ENCODE measurements around the gene GANC. TPM values are rescaled to one million over a fixed set of nuclear protein-coding genes. Genes with fewer than 3 reads are reported as not detected.
A peak's percentile ranks its signal among the peaks of the same experiment; 100 is the strongest.
"Not testable (repeated sequence)": the region's sequence is repeated elsewhere in the genome, so short reads cannot be mapped to it uniquely, and the experiment has no call there.

Gene GANC, protein sequence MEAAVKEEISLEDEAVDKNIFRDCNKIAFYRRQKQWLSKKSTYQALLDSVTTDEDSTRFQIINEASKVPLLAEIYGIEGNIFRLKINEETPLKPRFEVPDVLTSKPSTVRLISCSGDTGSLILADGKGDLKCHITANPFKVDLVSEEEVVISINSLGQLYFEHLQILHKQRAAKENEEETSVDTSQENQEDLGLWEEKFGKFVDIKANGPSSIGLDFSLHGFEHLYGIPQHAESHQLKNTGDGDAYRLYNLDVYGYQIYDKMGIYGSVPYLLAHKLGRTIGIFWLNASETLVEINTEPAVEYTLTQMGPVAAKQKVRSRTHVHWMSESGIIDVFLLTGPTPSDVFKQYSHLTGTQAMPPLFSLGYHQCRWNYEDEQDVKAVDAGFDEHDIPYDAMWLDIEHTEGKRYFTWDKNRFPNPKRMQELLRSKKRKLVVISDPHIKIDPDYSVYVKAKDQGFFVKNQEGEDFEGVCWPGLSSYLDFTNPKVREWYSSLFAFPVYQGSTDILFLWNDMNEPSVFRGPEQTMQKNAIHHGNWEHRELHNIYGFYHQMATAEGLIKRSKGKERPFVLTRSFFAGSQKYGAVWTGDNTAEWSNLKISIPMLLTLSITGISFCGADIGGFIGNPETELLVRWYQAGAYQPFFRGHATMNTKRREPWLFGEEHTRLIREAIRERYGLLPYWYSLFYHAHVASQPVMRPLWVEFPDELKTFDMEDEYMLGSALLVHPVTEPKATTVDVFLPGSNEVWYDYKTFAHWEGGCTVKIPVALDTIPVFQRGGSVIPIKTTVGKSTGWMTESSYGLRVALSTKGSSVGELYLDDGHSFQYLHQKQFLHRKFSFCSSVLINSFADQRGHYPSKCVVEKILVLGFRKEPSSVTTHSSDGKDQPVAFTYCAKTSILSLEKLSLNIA (N-terminal part only)
- 31.6 TPM for polyA plus RNA-seq
- long read RNA-seq, donor 1, partial matches to known transcripts: 0 of 1 reads
- long read RNA-seq, donor 1, other reads (novel, unspliced or antisense): 0 of 1 reads
- long read RNA-seq, donor 2, transcript GANC-202 (5 exons, 1,437 nt): major isoform, 5 of 5 reads
- long read RNA-seq, donor 2, partial matches to known transcripts: 0 of 5 reads
- long read RNA-seq, donor 2, other reads (novel, unspliced or antisense): 0 of 5 reads
- long read RNA-seq, donor 3: 0 reads
- long read RNA-seq, donor 4: 0 reads
- long read RNA-seq, donor 5: 0 reads
- long read RNA-seq, donor 6: 0 reads
- long read RNA-seq, donor 7, partial matches to known transcripts: 0 of 1 reads
- long read RNA-seq, donor 7, other reads (novel, unspliced or antisense): 0 of 1 reads
- long read RNA-seq, donor 8, partial matches to known transcripts: 0 of 3 reads
- long read RNA-seq, donor 8, other reads (novel, unspliced or antisense): 0 of 3 reads
- long read RNA-seq, donor 9, full-length matches to known transcripts: 5 of 5 reads
- long read RNA-seq, donor 9, partial matches to known transcripts: 0 of 5 reads
- long read RNA-seq, donor 9, other reads (novel, unspliced or antisense): 0 of 5 reads
- long read RNA-seq, donor 10, partial matches to known transcripts: 0 of 1 reads
- long read RNA-seq, donor 10, other reads (novel, unspliced or antisense): 0 of 1 reads
- long read RNA-seq, donor 11: 0 reads

DNA sequence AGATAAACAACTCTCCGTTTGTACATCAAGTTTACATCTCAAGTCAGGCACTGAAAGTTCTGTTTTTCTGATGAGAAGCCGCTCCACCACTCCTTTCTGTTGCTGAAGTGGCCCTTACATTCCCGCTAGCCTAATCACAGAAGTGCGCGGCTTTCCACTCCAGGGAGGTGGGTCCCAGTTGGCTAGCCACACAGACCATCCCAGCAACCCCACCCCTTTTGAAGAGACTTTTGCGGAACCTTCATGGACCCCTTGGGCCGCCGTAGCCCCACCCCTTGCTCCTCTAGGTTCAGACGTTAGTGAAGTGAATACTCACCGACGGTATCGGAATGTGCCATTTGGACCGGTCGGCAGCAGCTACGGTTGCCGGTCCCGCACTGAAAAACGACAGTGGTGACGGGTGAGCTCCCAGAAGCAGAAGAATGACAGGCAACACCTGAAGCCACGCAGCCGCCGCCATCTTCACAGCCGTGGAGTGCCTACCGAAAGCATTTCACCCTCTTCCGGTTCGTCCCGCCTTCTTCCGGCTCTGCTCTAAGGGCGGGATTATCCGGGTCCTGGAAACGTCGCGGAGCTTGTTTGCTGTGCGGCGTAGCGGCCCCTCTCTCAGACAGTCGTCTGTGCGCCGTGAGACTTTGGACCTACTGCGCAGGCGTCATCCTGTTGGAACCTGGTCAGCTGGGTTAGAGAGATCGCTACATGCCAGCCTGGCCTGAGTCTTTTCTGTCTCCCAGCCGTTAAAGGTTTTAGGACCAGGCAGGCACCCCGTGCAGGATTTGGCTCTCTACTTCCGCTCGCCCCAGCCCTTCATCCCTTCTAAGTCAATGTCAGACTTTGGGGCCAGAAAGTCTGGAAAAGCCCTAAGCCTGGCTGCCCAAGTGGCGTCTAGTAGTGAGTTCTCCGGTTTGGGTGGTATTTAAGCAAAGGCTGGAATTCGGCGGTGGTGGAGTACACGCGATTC is at the start of gene GANC, which contains the start of gene TMEM87A:
Gene GANC (plus strand): TSS at position 263 of the 961 bp plus-strand sequence. CDS start 1,281 bp downstream, outside the sequence.
Gene TMEM87A (minus strand): TSS at position 495 of the 961 bp plus-strand sequence. CDS start 35 bp downstream, at position 460.
- WGBS (ENCODE audit: insufficient coverage, low lambda C conversion rate): no CpG with 5 or more reads among the region's 52 CpGs
- Histone ChIP-seq H3K36me3 (ENCODE audit: control insufficient read depth, insufficient read depth, low read length) (peaks cover 3% of the 10 kb centered on the region), H3K9me3 (ENCODE audit: control insufficient read depth, low read depth, low read length) (no peaks in the 10 kb centered on the region), H3K4me3 (ENCODE audit: low read length) (peak within 1 kb of the TSS; percentile 67), H3K27me3 (ENCODE audit: control insufficient read depth, insufficient read depth, low read length) (no peaks in the 10 kb centered on the region), H3K4me1 (ENCODE audit: control insufficient read depth, insufficient read depth, low read length) (peaks cover 22% of the 10 kb centered on the region), H3K27ac (ENCODE audit: low read length) (peak within 1 kb of the TSS; percentile 96)
- DNase-seq: peak; percentile 99

GRCh38 chr15:42226648-42227047 is 46.4 kb upstream of the GANC start:
- Histone ChIP-seq H3K27ac (ENCODE audit: low read length) (no peak overlapping the region), H3K4me3 (ENCODE audit: low read length) (no peak overlapping the region), H3K36me3 (ENCODE audit: control insufficient read depth, insufficient read depth, low read length) (peaks cover 62% of the 10 kb centered on the region), H3K4me1 (ENCODE audit: control insufficient read depth, insufficient read depth, low read length) (peaks cover 8% of the 10 kb centered on the region), H3K27me3 (ENCODE audit: control insufficient read depth, insufficient read depth, low read length) (no peaks in the 10 kb centered on the region), H3K9me3 (ENCODE audit: control insufficient read depth, low read depth, low read length) (no peaks in the 10 kb centered on the region)
- WGBS (ENCODE audit: insufficient coverage, low lambda C conversion rate): 83% methylated on average over 1 of the region's 5 CpGs
- DNase-seq: no peak

- Histone ChIP-seq H3K27ac (ENCODE audit: low read length) (peak overlapping the region; percentile 47), H3K27me3 (ENCODE audit: control insufficient read depth, insufficient read depth, low read length) (no peaks in the 10 kb centered on the region), H3K36me3 (ENCODE audit: control insufficient read depth, insufficient read depth, low read length) (peaks cover 63% of the 10 kb centered on the region), H3K4me3 (ENCODE audit: low read length) (no peak overlapping the region), H3K4me1 (ENCODE audit: control insufficient read depth, insufficient read depth, low read length) (peaks cover 11% of the 10 kb centered on the region), H3K9me3 (ENCODE audit: control insufficient read depth, low read depth, low read length) (no peaks in the 10 kb centered on the region)
- DNase-seq: peak; percentile 49 to 80
- 17% methylated on average over 1 of the region's 1 CpG for WGBS (ENCODE audit: insufficient coverage, low lambda C conversion rate)
Observed at GRCh38 chr15:42228036-42228435, 45.0 kb upstream of the GANC start.

DNA sequence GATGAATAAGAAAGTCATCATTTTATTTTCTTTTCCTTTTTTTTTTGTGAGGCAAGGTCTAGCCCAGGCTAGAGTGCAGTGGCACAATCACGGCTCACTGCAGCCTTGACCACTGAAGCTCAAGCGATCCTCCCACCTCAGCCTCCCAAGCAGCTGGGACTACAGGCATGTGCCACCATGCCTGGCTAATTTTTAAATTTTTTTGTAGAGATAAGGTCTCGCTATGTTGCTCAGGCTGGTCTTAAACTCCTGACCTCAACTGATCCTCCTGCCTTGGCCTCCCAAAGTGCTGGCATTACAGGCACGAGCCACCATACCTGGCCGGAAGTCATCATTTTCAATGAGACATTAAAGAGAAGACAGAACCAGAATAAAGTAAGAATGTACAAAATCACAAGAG is 44.0 kb upstream of the GANC start:
- H3K4me1 ChIP-seq (ENCODE audit: control insufficient read depth, insufficient read depth, low read length): peaks cover 12% of the 10 kb centered on the region
- H3K4me3 ChIP-seq (ENCODE audit: low read length); DNase-seq; H3K9me3 ChIP-seq (ENCODE audit: control insufficient read depth, low read depth, low read length); H3K27me3 ChIP-seq (ENCODE audit: control insufficient read depth, insufficient read depth, low read length): not testable (repeated sequence)
- peaks cover 64% of the 10 kb centered on the region for H3K36me3 ChIP-seq (ENCODE audit: control insufficient read depth, insufficient read depth, low read length)
- peak overlapping the region; percentile 40 for H3K27ac ChIP-seq (ENCODE audit: low read length)
- WGBS (ENCODE audit: insufficient coverage, low lambda C conversion rate): 94% methylated on average over 2 of the region's 5 CpGs

DNA sequence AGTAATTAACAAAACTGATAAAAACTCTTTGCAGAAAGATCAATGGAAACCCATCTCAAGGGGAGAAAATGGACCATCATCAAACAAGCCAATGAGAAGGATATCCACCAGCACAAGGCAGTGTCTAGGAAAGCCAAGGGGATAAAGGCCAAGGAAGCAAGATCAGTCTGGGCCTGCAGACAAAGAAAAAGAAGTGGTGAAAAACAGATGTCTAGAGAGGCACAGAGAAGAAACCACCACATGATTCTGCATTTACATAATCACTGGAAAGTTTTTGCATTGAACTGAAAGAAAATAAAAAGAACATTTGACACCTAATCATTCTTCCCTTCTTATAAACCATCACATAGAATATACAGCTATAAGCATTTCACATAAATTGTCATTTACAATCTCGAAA is 41.9 kb upstream of the GANC start:
- peaks cover 12% of the 10 kb centered on the region for H3K4me1 ChIP-seq (ENCODE audit: control insufficient read depth, insufficient read depth, low read length)
- peaks cover 57% of the 10 kb centered on the region for H3K36me3 ChIP-seq (ENCODE audit: control insufficient read depth, insufficient read depth, low read length)

GRCh38 chr15:42232606-42233005 is 40.4 kb upstream of the GANC start:
- Histone ChIP-seq H3K4me3 (ENCODE audit: low read length) (no peak overlapping the region), H3K9me3 (ENCODE audit: control insufficient read depth, low read depth, low read length) (no peaks in the 10 kb centered on the region), H3K36me3 (ENCODE audit: control insufficient read depth, insufficient read depth, low read length) (peaks cover 59% of the 10 kb centered on the region), H3K4me1 (ENCODE audit: control insufficient read depth, insufficient read depth, low read length) (peaks cover 7% of the 10 kb centered on the region), H3K27ac (ENCODE audit: low read length) (peak overlapping the region; percentile 28), H3K27me3 (ENCODE audit: control insufficient read depth, insufficient read depth, low read length) (no peaks in the 10 kb centered on the region)
- WGBS (ENCODE audit: insufficient coverage, low lambda C conversion rate): no CpG with 5 or more reads among the region's 5 CpGs
- peak; percentile 5 to 45 for DNase-seq

More for the DNA sequence above, 41.9 kb upstream of the GANC start:
- no peak overlapping the region for H3K27ac ChIP-seq (ENCODE audit: low read length)
- no peak for DNase-seq
- H3K27me3 ChIP-seq (ENCODE audit: control insufficient read depth, insufficient read depth, low read length): no peaks in the 10 kb centered on the region
- WGBS (ENCODE audit: insufficient coverage, low lambda C conversion rate): 100% methylated on average over 1 of the region's 1 CpG
- no peaks in the 10 kb centered on the region for H3K9me3 ChIP-seq (ENCODE audit: control insufficient read depth, low read depth, low read length)
- no peak overlapping the region for H3K4me3 ChIP-seq (ENCODE audit: low read length)

DNA sequence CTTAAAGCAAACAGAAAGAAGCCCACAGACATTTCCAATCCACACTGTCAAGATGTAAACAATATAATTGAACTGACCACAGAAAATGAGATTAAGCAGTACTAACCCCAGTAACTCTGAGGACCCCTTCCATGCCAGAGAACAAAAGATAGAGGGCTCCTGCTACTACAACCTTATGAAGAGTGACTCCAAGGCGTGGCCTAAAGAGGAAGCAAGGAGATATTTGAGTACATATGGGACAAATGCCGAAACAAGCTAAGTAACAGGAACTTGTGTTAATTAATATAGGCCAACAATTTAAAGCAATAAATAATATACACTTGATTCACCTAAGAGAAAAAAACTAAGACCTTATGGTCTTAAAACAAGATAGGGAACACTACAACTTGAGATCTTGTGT is 39.9 kb upstream of the GANC start:
- no peak for DNase-seq
- no peak overlapping the region for H3K4me3 ChIP-seq (ENCODE audit: low read length)
- H3K27ac ChIP-seq (ENCODE audit: low read length): peak overlapping the region; percentile 28
- no peaks in the 10 kb centered on the region for H3K9me3 ChIP-seq (ENCODE audit: control insufficient read depth, low read depth, low read length)
- WGBS (ENCODE audit: insufficient coverage, low lambda C conversion rate): 80% methylated on average over 1 of the region's 2 CpGs
- H3K36me3 ChIP-seq (ENCODE audit: control insufficient read depth, insufficient read depth, low read length): peaks cover 61% of the 10 kb centered on the region
- H3K4me1 ChIP-seq (ENCODE audit: control insufficient read depth, insufficient read depth, low read length): peaks cover 4% of the 10 kb centered on the region
- H3K27me3 ChIP-seq (ENCODE audit: control insufficient read depth, insufficient read depth, low read length): no peaks in the 10 kb centered on the region

DNA sequence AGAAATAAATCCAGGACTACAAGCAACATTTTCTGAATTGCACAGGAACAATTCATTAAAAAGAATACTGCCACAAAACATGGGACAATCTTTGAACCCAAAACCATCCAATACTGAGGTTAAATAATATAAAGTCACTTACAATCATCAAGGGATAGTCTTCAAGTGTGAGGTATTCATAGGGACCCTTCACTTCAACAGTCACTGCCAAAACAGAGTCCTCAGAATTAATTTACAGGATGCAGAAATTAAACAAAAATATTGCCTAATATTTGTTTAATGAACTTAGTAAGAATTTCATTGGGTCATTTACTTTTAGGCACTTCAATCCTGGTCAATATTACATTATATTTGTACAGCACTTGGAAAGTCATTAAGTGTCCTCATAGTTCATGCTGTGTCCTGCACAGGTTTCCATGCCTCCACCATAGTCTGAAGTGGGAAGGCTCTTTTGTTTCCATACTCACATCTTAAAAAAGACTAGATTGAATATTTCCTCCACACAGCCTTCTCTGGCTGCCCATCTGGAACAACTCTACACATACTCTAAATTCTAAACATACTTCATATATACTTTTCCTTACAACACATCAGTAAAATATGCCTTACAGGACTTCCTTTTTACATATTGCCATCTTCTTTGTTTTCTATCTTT is 33.3 kb upstream of the GANC start:
- Histone ChIP-seq H3K27ac (ENCODE audit: low read length) (no peak overlapping the region), H3K4me3 (ENCODE audit: low read length) (no peak overlapping the region), H3K9me3 (ENCODE audit: control insufficient read depth, low read depth, low read length) (no peaks in the 10 kb centered on the region), H3K36me3 (ENCODE audit: control insufficient read depth, insufficient read depth, low read length) (peaks cover 49% of the 10 kb centered on the region), H3K4me1 (ENCODE audit: control insufficient read depth, insufficient read depth, low read length) (no peaks in the 10 kb centered on the region), H3K27me3 (ENCODE audit: control insufficient read depth, insufficient read depth, low read length) (no peaks in the 10 kb centered on the region)
- no peak for DNase-seq
